SKM-1 treated with dmso at 0.1 percent for 144 hours (cell line): ENCODE measurements around the gene LRRC10B.

Source experiments
- DNase-seq: peaks from one replicate; lab custom pipeline; 2025; ENCODE audit not compliant: unreplicated experiment; lab: John Stamatoyannopoulos, UW

Gene LRRC10B

DNA sequence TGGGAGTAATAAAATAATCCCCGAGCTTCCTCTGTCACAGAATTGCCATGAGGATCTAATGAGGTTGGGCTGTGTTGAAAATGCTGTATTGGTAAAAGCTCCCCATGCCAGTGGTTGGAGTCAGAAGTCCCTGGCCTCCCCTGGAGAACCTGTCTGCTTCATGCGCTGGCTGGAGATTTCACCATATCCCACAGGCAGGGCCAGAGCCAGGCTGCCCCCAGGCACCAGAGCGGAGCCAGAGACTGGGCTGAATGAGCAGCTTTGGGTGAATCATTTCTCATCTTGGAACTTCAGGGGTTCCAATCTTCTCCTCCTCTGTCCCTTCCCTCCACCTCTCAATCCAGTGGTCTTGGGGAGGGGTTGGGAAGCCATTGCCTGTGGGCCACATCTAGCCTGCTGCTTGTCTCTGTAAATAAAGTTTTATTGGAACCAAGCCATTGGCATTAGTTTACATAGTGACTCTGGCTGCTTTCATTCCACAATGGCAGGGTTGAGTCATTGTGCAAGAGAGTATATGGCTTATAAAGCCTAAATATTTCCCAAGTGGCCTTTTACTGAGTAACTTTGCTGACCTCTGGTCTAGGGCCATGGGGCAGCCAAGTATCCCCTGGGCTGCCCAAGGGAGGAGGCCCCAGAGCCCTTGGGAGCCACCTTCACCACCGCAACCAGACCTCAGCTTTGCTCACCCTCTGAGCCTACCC, 35.2 kb downstream of the LRRC10B start:
- no peak for DNase-seq

DNA sequence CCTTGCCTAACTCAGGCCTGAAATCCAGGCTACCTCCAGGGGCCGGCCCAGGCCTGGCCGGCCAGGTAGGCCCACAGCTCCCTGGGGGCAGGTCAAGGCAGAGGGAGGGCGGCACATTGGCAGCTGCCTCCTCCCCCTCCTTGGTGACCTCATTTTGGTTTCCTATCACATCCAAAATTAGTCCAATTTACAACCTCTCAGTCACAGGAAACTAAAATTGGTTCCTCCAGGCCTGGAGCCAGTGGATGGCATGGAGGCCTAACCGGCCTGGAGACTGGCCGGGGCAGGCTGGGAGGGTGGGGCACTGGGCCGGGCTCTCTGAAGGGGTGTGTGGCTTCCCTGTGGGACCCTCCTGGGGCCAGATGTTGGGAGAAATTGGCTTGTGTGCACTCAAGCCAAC, 35.9 kb downstream of the LRRC10B start:
- no peak for DNase-seq

DNA sequence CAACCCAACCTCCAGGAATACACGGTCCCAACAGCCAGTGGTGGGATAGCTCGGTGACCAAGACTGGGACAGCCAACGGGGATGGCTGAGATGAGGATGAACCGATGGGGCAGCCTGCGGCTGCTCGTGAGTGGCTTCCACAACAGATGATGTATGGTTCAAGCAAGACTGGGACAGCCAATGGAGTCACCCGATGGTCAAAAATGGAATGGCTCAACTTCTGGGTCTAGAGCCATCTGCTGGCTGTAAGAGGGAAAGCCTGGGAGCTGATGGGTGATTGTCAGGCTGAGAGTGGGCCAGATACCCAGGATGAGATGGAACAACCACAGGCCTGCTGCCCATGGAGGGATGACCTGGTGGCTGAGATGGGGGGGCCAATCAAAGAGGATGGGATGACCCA, 36.8 kb downstream of the LRRC10B start:
- no peak for DNase-seq

DNA sequence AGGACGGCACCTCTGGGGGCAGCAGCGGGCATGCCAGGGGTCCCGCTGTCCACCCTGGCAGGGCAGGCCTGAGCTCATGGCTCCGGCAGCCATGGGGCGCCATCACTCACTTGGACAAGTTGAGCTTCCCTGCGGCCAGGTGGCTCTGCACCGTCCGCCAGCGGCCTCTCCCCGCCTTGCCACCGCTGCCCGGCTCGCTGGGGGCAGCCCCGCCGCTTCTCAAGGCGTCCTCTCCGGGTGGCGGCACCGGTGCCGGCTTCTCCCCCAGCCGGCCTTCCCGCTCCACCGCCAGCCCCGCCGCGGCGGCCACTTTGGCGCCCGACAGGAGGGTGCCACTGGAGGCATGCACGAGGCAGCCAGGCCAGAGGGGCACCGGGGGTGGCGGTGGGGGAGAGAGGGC, 37.4 kb downstream of the LRRC10B start:
- DNase-seq = no peak

DNA sequence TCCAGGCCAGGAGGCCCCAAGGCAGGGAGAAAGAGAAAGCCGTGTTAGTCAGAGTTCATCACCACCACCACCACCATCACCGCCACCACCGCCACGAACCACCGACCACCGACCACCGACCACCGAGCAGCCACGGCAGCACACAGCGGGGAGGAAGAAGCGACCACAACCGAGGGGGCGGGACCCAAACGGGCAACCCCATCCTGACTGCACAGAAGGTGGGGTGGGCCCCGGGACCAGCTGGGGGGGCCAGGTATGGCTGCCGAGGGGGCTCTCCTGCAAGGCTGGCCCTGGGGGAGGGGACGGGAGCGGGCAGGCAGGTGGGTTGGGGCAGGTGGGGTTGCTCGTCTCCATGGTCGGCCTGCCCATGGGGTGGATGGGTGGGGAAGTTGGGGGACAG, 38.1 kb downstream of the LRRC10B start:
- DNase-seq = no peak

DNA sequence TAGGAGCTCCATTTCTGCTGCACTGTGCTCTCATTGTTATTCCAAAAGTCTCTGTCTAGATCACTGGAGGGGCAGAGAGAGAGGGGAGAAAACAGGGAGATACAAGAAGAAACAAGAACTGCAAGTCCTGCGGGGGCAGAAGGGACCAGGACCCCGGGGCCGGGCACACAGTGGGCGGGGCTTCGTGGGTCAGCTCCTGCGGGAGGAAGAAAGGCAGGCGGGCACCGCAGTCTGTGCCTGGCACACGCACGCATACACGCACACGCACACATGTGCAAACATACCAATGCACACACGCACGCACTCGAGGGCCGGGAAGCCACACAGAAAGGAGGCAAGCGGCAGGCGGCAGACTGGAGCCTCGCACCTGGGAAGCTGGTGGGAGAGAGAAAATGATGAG, 38.7 kb downstream of the LRRC10B start:
- no peak for DNase-seq

DNA sequence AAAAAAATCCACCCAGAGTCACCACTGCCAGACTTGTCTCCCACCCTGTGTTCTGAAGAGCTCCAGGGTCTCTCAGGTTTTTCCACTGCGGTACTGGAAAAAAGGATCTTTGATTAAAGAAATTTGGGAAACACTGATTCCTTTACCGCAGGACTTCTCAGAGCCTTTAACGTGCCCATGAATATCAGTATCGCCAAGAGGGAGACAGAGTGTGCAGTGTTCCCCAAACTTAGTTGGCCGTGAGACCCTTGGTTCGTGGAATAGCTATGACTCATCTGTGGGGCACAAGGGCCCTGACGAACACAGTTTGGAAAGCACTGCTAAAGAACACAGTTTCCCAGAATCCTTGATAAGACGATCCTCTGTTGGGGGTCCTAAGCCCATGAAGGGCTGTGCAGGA, 40.6 kb downstream of the LRRC10B start:
- DNase-seq = no peak

DNA sequence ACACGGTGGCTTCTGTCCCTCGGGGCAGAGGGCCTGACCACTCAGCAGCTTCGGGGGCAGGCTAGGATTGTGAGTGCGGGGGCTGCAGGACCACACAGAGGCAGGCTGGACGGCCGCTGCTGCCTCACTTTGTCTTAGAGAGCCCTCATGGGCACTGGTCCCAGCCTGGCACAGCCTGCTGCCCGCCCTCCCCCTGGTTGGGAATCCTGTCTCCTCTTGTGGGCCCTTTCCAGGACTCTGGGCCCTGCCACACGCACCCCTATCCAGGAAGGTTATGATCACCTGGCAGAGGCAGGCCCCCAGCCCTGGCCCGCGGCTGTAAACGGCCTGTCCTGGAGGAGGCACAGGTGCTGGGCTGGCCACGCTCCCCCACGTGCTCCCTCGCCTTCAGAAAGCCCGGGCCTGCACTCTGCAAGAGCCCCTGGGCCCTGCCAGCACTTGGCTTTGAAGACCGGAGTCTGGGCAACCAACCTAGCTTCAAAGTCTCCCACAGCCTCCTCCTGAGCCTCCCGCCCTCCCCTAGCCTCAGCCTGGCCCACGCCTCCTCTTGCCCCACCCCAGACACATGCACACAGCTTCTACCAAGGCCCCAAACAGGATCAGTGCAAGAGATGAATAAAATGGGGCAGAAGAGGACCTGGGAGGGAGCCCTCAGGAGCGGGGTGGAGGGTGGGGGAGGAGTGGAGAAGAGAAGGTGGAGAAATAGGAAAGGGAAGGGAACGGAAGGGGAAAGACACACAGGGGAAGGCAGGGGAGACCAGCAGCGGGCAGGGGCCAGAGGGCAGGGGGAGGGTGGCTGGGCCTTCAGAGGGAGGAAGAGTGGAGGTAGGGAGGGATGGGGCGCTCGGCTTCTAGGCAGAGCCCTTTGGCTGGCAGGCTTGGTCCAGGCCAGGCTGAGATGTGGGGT, 41.4 kb downstream of the LRRC10B start:
- DNase-seq = no peak

DNA sequence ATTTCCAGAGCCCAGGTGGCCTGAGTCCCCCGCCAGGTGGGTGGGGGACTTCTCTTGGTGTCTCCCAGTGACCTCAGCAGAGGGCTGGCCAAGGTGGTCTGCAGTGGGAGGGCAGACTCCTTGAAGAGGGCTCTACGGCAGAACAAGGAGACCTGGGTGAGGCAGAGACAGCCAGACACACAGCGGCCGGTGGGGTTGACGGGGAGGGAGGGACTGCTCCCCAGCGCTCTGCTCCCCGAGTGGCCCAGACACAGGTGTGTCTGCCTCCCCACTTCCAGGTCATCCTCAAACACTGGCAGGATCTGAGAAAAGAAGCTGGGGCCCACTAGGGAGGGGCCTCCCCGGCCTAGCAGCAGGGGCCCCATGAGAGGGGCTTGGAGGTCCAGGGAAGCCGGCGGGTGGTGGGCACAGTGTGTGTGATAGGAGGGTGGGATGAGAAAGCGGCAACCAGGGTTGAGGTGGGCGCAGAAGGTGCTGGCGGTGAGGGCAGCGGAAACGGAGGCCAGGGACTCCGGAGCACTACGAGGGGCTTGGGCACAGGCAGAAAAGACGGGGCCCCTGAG, 42.2 kb downstream of the LRRC10B start:
- DNase-seq = no peak

DNA sequence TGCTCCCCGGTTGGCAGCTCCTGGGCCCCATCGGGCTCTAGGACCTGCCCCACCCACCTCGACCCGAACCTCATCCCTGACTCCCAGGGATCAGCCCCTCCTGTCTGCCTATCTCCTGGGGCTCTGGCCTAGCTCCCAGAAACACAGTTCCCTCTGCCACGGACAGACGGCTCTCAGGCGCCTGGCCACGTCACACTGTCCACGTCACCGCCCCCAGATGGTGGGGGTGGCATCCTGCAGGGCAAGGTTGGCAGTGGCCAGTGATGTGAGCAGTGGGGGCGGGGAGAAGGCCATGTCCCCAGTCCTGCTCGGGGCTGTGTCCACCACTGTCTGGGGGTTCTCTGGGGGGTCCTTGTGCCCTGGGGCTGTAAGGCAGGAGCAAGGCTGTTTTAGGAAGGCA, 43.1 kb downstream of the LRRC10B start:
- no peak for DNase-seq

DNA sequence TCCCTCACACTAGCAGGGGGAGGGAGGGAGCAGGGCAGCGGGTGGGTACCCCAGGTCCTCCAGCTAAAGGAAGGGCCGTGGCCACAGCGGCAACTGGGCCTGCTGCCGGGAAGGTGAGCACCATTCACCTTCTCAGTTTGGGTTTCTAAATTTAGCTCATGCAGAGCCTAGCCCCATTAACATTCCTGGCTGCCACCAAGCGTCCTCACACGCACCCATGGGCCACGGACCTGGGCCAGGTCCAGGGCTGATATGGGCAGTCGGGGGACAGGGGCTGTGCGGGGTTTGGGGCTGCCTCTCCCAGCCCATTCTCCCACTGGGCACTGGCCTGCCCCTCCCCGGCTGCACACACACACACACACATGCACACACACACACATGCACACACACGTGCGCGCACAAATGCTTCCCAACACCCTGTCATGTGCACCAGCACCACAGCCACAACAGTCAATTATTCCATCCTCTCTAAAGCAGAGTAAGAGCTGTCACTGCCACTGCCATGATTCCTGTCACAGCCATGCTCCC, 43.6 kb downstream of the LRRC10B start:
- no peak for DNase-seq

DNA sequence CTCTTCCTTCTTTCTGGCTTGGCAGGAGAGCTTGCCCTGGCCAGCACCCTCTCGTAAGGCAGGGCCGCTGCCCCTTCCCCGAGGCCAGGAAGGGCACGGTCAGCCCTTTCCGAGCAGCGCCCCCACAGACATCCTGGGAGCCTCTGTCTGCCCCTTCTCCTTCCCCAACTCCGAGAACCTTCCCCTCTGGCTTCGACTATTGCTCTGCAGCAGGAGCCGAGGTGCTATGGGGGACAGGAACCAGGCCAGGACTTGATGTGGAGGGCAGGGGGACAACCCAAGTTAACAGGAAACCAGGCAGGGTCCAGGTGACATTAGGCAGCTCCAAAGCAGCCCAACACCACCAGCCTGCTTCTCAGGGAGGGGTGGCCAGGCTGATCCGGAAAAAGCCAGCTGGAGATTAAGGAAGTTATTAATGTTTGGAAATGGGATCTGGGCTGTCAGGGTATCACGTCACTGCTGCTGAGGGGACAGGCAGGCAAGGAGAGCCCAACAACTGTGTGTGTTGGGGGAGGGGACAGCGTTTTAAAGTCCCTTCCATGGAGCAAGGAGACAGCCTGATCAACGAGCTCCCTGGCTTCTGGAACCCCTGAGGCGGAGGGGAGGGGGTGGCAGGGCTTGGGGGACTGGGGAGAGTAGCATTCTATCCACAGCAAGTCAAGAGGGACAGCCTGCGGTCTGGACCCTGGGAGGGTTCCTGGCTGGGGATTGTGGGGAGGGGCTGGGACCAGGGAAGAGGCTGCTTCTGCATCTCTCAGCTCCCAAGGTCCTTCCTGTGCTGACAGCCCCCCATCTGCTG, 45.0 kb downstream of the LRRC10B start:
- no peak for DNase-seq

DNA sequence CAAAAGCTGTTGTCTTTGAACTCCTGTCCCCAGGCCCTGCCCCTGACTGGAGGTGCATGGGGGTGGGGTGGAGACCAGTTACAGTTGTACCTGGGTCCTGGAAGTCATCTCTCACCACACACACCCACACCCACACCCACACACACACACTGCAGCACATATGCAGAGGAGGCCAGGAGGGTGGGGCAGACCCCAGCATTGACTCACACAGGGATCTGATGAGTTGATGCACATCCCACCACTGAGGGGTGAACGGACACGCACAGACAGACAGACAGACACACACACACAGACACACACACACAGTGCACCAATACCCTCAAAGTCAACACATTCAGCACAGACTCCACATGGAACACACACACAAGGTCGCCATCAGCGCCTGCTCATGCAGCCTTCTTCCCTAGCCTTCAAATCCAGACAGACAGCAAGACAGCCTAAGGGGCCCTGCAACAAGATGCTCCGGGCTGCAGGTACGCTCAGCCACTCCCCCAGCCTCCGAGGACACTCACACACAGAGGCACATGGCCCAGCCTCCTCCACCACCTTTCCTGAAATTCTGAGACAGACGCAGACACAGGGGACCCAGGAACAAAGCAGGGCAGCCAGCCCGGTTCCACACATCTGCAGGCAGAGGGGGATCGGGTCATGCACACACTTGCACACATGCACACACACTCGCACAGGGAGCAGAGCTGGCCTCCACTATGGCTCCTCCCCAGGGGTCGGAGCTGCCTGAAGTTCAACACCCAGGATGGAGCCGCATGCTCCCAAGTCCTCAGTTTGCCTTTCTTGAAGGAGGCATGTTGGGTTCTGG, 45.8 kb downstream of the LRRC10B start:
- no peak for DNase-seq

DNA sequence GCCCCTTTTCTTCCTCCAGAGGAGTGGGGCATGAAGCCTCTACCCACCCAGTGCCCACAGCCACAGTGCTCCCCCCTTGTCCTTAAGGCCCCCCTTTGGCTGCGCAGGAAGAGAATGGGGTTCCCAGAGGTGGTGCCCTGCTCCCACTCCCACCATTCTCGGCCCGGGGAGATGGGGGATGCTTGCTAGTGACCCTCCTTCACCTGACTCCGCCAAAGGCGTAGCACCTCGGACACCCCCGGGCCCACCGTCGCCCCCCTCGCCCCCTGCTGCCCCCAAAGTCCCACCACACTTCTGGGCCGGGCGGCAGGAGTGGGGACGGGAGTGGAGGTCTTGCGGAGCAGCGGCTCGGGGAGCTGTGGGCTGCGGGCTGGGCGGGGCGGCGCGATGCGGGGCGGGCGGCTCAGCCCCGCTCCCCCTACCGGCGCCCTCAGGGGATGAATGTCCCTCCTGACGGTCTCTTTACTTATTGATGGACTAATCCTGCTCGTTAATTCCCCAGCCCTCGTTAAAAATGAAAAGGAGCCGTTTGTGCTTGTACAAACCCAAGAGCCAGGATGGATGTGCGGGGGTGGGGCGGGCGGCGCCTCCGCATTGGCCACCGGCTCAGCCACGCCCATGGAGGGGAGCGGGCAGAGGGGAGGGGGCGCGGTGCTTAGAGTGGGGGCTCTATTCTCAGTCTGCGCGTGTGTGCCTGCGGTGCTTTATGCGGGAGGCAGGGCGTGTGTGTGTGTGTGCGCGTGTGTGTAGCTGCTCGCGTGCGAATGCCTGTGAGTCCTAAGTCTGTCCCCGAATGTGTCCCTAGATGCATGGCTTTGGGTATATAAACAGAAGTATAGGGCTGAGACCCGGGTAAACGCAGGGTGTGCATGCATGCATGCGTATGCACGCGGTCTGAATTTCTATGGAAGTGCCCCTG, 46.8 kb downstream of the LRRC10B start:
- no peak for DNase-seq

DNA sequence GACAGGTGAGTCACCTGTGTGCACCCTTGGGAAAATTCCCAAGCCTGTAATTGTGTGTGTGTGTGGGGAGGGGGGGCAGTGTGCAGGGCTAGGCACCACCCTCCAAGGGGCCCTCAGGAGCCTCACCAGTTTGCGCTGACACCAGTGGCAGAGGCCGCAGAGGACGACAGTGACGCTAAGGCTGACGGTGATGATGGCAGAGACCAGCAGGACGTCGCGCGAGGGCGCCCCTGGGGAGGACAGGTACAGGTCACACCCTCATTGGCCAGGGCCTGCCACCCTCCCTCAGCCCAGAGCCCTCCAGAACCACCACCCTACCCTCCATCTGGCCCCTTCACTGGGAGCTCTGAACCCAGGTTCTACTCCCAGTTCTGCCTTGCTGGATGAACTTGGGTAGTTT, 47.4 kb downstream of the LRRC10B start:
- no peak for DNase-seq

DNA sequence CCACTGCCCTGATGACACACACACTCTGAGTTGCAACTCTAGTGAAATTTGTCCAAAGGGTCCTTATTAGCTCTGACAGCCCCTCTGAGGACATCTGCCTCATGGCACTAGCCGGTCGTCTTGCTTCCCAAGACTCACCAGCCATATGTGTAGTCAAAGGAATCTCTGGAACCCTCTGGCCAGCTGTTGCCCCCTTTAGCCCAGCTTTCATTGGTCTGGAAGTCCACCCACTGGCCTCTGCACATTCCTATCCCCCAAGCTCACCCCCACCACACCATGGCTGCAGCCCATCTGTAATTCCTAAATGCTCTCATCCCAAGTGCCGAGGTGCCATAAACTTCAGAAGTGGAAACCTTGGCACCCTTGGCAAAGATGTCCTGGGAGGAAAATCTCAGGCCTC, 48.1 kb downstream of the LRRC10B start:
- DNase-seq = no peak
